Fibroblast of lung (primary cell): ENCODE results near the gene MYLK.

Experiments used
- CTCF ChIP-seq, 2 donors: IDR thresholded peaks in 1 of 2; conservative IDR thresholded peaks in 1 of 2; 1 replicate in 1 of 2; 2 replicates in 1 of 2; pipeline ENCODE4 v1.5.1; 2011 to 2012; ENCODE audit warnings: low read length in 2 of 2, control low read depth in 1 of 2, inconsistent platforms in 1 of 2, low read depth in 1 of 2, mild to moderate bottlenecking in 1 of 2
- EZH2 ChIP-seq: IDR thresholded peaks from 2 replicates; pipeline ENCODE4 v1.5.1; 2012; ENCODE audit warnings: low read length, control low read depth, mild to moderate bottlenecking; ENCODE audit errors: missing control alignments

GRCh38 chr3:123716411-123716810, 167.7 kb downstream of the MYLK start:
- no peak for TF ChIP-seq CTCF (conservative IDR thresholded peaks at IDR 0.05 in 1 of 2, IDR thresholded peaks at IDR 0.05 in 1 of 2; ENCODE audit: low read depth in 1 of 2, low read length in 2 of 2)
- TF ChIP-seq EZH2: no peak
